ENCODE data around the gene SCCPDH. TPM values are rescaled to one million over a fixed set of nuclear protein-coding genes. Genes with fewer than 3 reads are reported as not detected.

The SCCPDH gene
- total RNA-seq, 1 donor from 2014 or later: 19.5 TPM

DNA sequence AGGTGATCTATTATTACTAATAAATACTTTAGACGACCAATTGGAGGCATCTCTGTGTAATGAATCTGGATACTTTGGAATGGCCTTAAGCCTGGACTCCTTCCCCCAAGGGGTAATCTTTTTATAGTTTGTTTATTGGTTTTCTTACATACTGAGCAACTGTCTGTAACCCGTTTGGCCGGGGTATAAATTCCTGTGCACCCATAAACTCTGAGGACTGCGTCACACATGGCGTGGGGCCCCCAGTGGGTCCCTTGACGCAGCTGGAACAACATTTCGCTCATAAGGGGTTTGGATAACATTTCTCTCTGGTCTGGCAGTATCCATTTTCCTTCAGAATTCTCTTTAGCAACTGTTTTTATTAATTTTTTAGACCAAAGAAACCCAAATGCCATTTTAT is 26.5 kb downstream of the SCCPDH start:
- Mint-ChIP-seq H3K4me1 (ENCODE audit: unreplicated experiment) (peaks cover 4% of the 10 kb centered on the region), H3K27ac (ENCODE audit: unreplicated experiment) (no peak overlapping the region)

DNA sequence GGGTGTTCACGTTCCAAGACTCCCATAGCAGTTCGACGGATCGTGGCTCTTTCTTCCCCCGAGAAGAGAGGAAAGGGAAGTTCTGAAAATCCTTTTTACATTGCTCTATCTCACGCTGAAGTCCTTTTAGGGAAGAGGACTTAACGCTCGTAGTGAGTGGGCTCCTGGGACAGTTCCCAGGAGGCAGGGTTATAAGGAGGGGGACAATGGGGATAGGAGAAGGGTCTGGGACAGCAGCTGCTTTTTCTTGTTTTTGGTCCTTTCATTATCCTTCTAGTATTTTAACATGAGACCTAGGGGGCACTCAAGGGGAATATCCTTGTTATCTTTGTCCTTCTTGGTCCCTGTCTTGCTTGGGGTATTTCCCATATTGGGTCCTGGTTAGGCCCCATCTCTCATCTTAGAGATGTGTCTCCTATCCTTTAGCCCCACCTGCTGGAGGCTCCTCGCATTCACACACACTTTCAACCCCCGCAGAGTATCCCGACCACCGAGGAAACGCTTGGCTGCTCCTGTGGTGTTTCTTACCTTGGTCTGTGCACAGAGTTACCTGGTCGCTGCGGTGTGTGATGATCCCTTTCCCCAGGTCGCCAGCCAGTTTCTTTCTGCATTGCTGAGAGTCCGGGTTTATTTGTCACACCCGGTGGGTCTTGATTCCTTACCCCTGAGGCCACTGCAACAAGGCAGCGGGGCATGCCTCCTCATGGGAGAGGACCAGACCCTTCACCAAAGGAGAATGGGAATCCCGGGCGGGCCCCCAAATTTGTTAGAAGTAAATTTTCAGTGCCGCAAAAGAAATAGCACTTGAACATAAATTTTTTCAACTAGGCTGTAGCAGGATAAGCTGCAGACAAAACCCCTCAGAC is 29.7 kb downstream of the SCCPDH start:
- H3K36me3 Mint-ChIP-seq (ENCODE audit: low read depth, unreplicated experiment): no peaks in the 10 kb centered on the region
- TF ChIP-seq, protein P1, sequence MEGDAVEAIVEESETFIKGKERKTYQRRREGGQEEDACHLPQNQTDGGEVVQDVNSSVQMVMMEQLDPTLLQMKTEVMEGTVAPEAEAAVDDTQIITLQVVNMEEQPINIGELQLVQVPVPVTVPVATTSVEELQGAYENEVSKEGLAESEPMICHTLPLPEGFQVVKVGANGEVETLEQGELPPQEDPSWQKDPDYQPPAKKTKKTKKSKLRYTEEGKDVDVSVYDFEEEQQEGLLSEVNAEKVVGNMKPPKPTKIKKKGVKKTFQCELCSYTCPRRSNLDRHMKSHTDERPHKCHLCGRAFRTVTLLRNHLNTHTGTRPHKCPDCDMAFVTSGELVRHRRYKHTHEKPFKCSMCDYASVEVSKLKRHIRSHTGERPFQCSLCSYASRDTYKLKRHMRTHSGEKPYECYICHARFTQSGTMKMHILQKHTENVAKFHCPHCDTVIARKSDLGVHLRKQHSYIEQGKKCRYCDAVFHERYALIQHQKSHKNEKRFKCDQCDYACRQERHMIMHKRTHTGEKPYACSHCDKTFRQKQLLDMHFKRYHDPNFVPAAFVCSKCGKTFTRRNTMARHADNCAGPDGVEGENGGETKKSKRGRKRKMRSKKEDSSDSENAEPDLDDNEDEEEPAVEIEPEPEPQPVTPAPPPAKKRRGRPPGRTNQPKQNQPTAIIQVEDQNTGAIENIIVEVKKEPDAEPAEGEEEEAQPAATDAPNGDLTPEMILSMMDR (IDR thresholded peaks at IDR 0.05; ENCODE audit: unreplicated experiment): peak; percentile 59
- H3K9me3 Mint-ChIP-seq (ENCODE audit: unreplicated experiment): no peaks in the 10 kb centered on the region
- H3K27me3 Mint-ChIP-seq (ENCODE audit: unreplicated experiment): no peaks in the 10 kb centered on the region
- no peak overlapping the region for H3K4me3 Mint-ChIP-seq (ENCODE audit: unreplicated experiment)
- DNase-seq (ENCODE audit: low spot score): peak; percentile 82
- H3K27ac Mint-ChIP-seq (ENCODE audit: unreplicated experiment): no peak overlapping the region
- H3K4me1 Mint-ChIP-seq (ENCODE audit: unreplicated experiment): peaks cover 4% of the 10 kb centered on the region

More for the DNA sequence above, 26.5 kb downstream of the SCCPDH start:
- H3K9me3 Mint-ChIP-seq (ENCODE audit: unreplicated experiment): no peaks in the 10 kb centered on the region
- H3K4me3 Mint-ChIP-seq (ENCODE audit: unreplicated experiment): no peak overlapping the region
- no peaks in the 10 kb centered on the region for H3K27me3 Mint-ChIP-seq (ENCODE audit: unreplicated experiment)
- TF ChIP-seq, protein P1 (IDR thresholded peaks at IDR 0.05; ENCODE audit: unreplicated experiment): no peak
- no peaks in the 10 kb centered on the region for H3K36me3 Mint-ChIP-seq (ENCODE audit: low read depth, unreplicated experiment)
- DNase-seq (ENCODE audit: low spot score): no peak

DNA sequence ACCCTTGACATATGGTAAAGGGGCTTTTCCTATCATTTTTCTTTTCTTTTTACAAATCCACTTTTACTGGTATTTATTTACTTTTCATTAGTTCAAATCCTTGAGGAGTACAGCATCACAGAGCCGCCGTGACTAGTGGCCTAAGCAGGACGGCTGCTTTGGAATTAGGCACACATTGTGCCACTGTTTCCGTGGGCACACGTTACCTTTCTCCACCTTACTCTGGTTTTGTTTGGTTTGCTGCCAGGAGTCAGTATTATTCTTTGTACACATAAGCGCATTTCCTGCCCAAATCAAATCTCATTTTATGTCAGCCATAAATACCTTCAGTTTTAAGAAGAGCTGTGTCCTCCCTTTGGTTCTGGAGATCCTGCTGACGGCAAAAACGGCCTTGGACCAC is 31.2 kb downstream of the SCCPDH start:
- H3K36me3 Mint-ChIP-seq (ENCODE audit: low read depth, unreplicated experiment): no peaks in the 10 kb centered on the region
- H3K27me3 Mint-ChIP-seq (ENCODE audit: unreplicated experiment): no peaks in the 10 kb centered on the region
- TF ChIP-seq, protein P1 (IDR thresholded peaks at IDR 0.05; ENCODE audit: unreplicated experiment): no peak
- H3K9me3 Mint-ChIP-seq (ENCODE audit: unreplicated experiment): no peaks in the 10 kb centered on the region
- no peak for DNase-seq (ENCODE audit: low spot score)
- H3K4me1 Mint-ChIP-seq (ENCODE audit: unreplicated experiment): peaks cover 16% of the 10 kb centered on the region
- H3K27ac Mint-ChIP-seq (ENCODE audit: unreplicated experiment): no peak overlapping the region
- no peak overlapping the region for H3K4me3 Mint-ChIP-seq (ENCODE audit: unreplicated experiment)

DNA sequence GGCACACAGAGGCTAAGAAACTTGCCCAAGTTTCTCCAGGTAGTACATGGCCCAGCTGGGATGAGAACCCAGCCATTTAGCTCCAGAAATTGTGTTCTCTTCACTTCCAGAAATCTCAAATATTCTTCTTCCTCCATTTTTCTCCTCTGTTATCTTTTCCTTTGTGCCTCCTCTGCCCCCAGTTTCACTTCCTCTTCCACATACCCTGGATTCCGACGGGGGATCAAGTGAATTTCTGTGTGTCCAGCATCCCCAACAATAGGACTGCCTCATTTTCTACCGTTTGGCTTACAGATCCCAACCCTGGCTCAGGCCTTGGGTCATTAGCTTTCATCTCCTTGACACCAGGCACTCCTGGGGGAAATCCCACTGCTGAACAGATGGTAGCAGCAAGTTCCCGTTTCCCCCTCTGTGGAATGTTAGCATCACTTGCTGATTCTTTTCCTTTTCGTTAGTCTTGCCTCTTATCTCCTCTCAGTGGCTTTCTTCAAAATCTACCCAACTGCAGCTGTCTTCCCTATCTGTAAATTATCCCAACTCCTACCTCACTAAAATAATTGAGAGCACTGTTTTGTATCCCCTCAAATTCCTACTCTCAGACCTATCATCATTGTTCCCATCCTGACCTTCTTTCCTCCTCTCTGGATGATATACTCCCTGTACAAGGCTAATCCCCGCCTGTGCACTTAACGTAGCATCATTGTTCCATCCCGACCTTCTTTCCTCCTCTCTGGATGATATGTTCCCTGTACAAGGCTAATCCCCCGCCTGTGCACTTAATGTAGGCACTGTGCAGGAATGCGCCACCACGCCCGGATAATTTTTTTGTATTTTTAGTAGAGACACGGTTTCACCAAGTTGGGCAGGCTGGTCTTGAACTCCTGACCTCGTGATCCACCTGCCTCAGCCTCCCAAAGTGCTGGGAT is 36.5 kb downstream of the SCCPDH start:
- Mint-ChIP-seq H3K36me3 (ENCODE audit: low read depth, unreplicated experiment) (peaks cover 4% of the 10 kb centered on the region), H3K27me3 (ENCODE audit: unreplicated experiment) (no peaks in the 10 kb centered on the region), H3K9me3 (ENCODE audit: unreplicated experiment) (no peaks in the 10 kb centered on the region), H3K4me3 (ENCODE audit: unreplicated experiment) (no peak overlapping the region), H3K27ac (ENCODE audit: unreplicated experiment) (peak overlapping the region; percentile 89), H3K4me1 (ENCODE audit: unreplicated experiment) (peaks cover 18% of the 10 kb centered on the region)
- DNase-seq (ENCODE audit: low spot score): no peak
- TF ChIP-seq, protein P1 (IDR thresholded peaks at IDR 0.05; ENCODE audit: unreplicated experiment): no peak

Measured in endothelial cell (in vitro differentiated cells).